Limb (tissue), 2 donors: ENCODE data around the gene SPAG4.
A peak's percentile ranks its signal among the peaks of the same experiment; 100 is the strongest.

Experiments used
- DNase-seq, 2 donors: peaks; one replicate each; pipeline ENCODE4 v3.0.0-alpha.2; 2016; ENCODE audit errors: extremely low spot score in 2 of 2

The SPAG4 gene, protein sequence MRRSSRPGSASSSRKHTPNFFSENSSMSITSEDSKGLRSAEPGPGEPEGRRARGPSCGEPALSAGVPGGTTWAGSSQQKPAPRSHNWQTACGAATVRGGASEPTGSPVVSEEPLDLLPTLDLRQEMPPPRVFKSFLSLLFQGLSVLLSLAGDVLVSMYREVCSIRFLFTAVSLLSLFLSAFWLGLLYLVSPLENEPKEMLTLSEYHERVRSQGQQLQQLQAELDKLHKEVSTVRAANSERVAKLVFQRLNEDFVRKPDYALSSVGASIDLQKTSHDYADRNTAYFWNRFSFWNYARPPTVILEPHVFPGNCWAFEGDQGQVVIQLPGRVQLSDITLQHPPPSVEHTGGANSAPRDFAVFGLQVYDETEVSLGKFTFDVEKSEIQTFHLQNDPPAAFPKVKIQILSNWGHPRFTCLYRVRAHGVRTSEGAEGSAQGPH

DNA sequence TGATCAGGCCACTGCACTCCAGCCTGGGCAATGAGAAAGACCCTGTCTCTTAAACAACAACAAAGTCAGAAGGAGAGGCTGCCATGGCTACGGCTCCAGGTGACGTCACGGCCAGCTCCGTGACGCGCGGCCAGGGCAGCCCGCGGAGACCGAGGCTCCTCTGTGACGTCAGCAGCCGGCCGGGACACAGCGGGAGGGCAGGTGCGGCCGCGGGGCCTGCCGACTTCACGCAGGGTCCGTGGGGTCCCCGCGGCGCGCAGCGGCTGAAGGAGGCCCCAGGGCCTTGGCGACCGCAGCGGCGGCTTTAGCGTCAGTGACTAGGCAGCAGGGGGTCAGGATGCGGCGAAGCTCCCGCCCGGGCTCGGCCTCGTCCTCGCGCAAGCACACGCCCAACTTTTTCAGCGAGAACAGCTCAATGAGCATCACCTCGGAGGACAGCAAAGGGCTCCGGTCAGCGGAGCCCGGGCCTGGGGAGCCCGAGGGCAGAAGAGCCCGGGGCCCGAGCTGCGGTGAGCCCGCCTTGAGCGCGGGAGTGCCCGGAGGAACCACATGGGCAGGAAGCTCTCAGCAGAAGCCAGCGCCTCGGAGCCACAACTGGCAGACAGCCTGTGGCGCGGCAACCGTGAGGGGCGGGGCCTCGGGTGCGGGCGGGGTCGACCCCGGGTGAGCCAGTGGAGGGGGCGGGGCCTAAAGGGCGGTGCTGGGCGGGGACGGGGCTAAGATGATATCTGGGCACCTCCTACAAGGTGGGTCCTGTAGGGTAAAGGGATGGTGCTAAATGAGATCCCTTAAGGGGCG lies at the start of gene SPAG4:
Gene SPAG4 (plus strand): TSS at position 163 of the 798 bp plus-strand sequence. CDS start 175 bp downstream, at position 338.
- peak; percentile 85 to 97 for DNase-seq

DNA sequence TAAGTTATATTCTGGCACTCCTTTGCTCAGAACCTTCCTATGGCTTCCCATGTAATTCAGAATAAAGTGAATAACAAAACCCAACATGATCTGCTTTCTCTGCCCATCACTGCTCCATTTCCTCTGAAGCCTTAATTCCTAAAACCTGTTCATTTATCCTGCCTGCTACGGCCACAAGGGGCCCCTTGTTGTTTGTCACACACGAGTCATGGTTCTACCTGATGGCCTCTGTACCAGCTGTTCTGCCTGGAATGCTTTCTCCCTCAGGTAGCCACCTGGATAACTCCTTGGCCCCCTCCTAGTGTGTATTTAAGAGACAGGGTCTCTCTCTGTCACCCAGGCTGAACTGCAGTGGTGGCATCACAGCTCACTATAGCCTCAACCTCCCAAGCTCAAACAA lies 47.0 kb upstream of the SPAG4 start:
- no peak for DNase-seq

DNA sequence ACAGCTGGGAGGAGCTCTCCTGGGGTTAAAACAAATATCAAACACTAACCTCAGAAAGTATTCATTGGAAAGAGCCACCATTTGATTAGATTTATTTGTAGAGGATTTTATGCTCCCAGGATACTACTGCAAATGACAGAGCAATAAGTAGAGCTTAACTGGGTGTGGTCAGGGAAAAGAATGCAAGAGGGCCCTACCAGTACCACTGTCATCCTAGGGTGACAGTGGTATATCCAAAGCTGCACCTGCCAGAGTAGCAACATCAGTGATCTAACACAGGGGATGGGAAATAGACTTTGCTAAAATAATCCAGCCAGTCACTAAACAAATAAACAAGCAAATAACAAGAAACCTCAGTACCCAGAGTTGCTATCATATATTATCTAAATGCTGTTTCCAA lies 44.1 kb upstream of the SPAG4 start:
- no peak for DNase-seq

- DNase-seq, result no peak
Measured at GRCh38 chr20:35572838-35573237, 42.8 kb upstream of the SPAG4 start.

- DNase-seq, result no peak
Measured at GRCh38 chr20:35575958-35576357, 39.7 kb upstream of the SPAG4 start.

GRCh38 chr20:35576816-35577215 lies 38.8 kb upstream of the SPAG4 start:
- no peak for DNase-seq

- no peak for DNase-seq
Measured at GRCh38 chr20:35578469-35578868, 37.2 kb upstream of the SPAG4 start.

DNA sequence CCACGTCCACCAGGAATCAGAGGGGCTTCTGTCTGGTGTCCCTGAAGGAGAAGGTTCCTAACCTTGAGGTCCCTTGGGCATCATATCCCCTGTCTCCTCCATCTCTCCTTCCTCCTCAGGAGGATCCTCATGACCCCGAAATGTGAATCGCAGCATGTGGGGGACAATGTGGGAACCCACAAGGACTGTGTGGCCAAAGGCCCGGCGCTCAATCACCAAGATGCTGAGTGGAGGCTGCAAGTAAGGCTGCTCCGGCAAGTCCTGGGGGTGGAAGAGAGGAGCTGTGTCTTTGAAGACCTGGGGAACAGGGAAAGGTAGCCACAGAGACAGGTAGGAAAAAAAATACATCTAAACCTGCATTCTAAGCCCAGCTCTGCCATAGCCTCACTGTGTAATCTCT lies 36.4 kb upstream of the SPAG4 start:
- DNase-seq, result no peak

DNA sequence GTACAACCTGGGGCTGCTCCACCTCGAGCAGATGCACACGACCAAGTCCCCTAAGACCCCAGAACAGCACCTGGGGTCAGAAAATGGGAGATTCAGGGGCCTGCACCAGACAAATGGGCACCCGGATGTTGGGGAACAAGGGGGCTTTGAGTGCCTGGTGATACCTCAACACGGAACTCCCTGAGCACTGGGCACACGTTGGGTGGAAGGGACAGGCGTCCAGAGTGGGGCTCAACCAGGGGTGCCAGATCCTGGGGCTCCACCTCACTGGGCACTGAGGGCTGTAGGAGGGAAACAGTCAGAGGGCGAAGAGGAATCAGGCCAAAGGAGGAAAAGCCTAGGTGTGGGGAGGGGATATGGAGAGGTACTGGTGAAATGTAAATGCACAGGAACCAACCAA lies 33.5 kb upstream of the SPAG4 start:
- no peak for DNase-seq

- no peak for DNase-seq
Measured at GRCh38 chr20:35582741-35583404, 32.8 kb upstream of the SPAG4 start.

- DNase-seq, result no peak
Measured at GRCh38 chr20:35583636-35584560, 31.7 kb upstream of the SPAG4 start.

GRCh38 chr20:35586751-35587425 lies 28.7 kb upstream of the SPAG4 start:
- DNase-seq, result no peak

GRCh38 chr20:35587436-35587835 lies 28.2 kb upstream of the SPAG4 start:
- no peak for DNase-seq

DNA sequence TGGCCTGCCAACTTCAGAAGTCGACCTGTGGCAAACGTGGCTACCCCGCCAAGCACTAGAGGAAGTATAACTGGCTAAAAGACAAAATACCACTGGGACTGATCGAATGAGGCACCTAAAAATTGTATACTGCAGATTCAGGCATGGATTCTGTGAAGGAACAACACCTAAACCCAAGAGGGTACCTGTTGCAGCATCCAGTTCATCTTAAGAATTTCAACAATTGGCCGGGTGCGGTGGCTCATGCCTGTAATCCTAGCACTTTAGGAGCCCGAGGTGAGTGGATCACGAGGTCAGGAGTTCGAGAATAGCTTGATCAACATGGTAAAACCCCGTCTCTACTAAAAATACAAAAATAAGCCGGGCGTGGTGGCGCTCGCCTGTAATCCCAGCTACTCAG lies 27.2 kb upstream of the SPAG4 start:
- no peak for DNase-seq

DNA sequence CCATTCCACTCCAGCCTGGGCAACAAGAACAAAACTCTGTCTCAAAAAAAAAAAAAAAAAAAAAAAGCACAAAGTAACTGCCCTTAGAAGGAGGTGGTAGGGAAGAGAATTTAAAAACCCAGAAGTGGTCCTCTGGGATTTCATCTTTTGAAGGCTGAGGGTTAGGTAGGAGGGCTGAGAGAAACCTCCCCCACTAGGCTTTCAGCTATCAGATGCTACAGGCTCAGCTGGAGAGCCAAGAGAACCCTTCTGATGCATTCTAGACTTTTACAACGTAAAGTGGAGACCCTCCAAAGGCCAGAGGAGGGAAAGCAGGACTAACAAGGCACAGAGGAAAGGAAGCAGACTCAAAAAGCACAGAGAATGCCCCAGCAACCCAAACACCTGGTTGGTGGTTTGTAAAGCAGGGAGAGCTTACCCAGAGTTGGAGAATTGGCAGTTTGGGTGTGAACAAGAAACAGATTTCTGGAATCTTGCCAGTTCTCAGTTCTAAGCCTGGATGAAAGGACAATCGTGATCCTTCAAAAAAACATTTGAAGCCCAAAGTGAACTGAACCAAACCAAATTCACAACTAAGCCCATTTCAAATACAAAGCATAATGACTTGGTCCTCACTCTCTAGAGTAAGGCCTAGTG lies 23.2 kb upstream of the SPAG4 start:
- no peak for DNase-seq

DNA sequence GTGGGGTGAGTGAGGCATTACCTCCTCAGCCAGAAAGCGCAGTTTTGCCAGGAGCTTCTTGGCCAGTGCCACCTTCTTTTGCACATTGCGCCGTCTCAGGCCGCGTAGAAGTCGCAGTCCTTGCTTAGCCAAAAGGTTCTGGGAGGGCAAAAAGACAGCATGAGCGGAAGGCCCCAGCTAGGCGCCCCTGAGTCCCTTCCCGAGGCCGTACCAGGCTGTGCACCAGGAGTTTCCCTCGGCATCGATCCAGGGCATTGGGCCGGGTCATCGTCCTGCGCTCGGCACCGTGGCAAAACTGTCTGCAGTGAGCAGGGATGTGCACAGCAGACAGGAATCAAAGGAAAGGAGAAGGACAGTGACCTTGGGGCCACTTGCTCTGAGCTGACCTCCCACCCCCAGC lies 20.2 kb upstream of the SPAG4 start:
- DNase-seq, result no peak

DNA sequence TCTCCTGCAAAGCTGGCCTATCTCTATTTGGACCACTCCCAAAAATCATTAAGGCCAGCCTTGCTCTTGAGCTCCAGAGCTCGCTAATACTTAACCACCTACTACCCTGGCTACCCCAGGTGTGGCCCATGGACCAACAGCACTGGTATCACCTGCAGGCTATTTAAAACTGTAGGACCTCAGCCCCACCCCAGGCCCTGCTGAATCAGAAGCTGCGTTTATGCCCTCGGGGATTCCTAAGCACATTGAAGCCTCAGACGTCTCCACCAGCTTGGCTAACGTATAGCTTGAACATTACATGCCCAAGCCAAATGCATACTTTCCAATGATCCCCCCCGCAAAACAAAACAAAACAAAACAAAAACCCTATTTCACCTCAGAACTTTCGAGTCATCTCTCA lies 19.7 kb upstream of the SPAG4 start:
- DNase-seq, result no peak

- DNase-seq, result no peak
Measured at GRCh38 chr20:35597186-35597585, 18.4 kb upstream of the SPAG4 start.

DNA sequence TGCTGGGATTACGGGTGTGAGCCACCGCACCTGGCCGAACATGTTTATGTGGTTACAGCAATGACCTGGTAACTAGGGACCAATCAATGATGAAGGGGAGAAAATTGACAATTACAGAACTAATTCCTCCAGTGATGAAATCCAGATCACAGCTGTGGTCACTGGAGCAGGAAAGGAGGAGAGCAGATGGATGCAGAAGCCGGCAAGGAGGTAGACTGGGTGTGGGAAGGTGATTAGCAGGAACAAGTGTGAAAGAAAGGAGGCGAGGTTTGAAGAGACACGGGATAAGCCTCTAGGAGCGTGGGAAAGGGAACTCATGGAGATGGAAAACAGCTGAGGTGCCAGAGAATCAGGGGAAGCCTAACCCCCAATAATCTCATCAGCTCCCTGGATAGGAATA lies 17.2 kb upstream of the SPAG4 start:
- DNase-seq, result no peak
